ENCODE measurements around the gene NHSL2.
A peak's percentile ranks its signal among the peaks of the same experiment; 100 is the strongest.

Gene NHSL2

GRCh38 chrX:72114807-72115206 is 204.2 kb downstream of the NHSL2 start:
- no peak for DNase-seq

- DNase-seq: no peak
These were observed 204.7 kb downstream of the NHSL2 start for GRCh38 chrX:72115380-72115779.

- DNase-seq: no peak
These were observed 207.1 kb downstream of the NHSL2 start for GRCh38 chrX:72117636-72118210.

GRCh38 chrX:72120837-72121236 is 210.2 kb downstream of the NHSL2 start:
- no peak for DNase-seq

GRCh38 chrX:72121383-72121782 is 210.7 kb downstream of the NHSL2 start:
- DNase-seq: peak; percentile 67

- DNase-seq: no peak
These were observed 212.1 kb downstream of the NHSL2 start for GRCh38 chrX:72122621-72123337.

- peak; percentile 20 for DNase-seq
These were observed 213.0 kb downstream of the NHSL2 start for GRCh38 chrX:72123471-72124185.

- DNase-seq: no peak
These were observed 214.0 kb downstream of the NHSL2 start for GRCh38 chrX:72124540-72125201.

GRCh38 chrX:72125331-72126047 is 214.8 kb downstream of the NHSL2 start:
- DNase-seq: no peak

GRCh38 chrX:72126048-72126415 is 215.4 kb downstream of the NHSL2 start:
- DNase-seq: no peak

- peak; percentile 76 for DNase-seq
These were observed 216.0 kb downstream of the NHSL2 start for GRCh38 chrX:72126539-72127140.

- no peak for DNase-seq
These were observed 216.7 kb downstream of the NHSL2 start for GRCh38 chrX:72127332-72127731.

- DNase-seq: no peak
These were observed 217.7 kb downstream of the NHSL2 start for GRCh38 chrX:72128183-72128834.

- no peak for DNase-seq
These were observed 218.2 kb downstream of the NHSL2 start for GRCh38 chrX:72128881-72129280.

- no peak for DNase-seq
These were observed 219.0 kb downstream of the NHSL2 start for GRCh38 chrX:72129661-72130060.

GRCh38 chrX:72130156-72130761 is 219.6 kb downstream of the NHSL2 start:
- no peak for DNase-seq

- DNase-seq: no peak
These were observed 220.2 kb downstream of the NHSL2 start for GRCh38 chrX:72130762-72131250.

- DNase-seq: no peak
These were observed 221.0 kb downstream of the NHSL2 start, which contains the start of gene RTL5 for GRCh38 chrX:72131317-72132294. Gene RTL5 (minus strand): TSS chrX:72131915.

GRCh38 chrX:72132456-72132855 is 221.8 kb downstream of the NHSL2 start:
- no peak for DNase-seq
